Heart right ventricle (tissue), 16 donors: ENCODE results near the gene EEPD1. TPM values are rescaled to one million over a fixed set of nuclear protein-coding genes. Genes with fewer than 3 reads are reported as not detected.

Experiments
- ATAC-seq, 8 donors: fragments of 200-7000 bp; cut with Tn5 transposase; one replicate each; pipeline ENCODE4 v1.9.1; 2020; ENCODE audit warnings: mild to moderate bottlenecking in 8 of 8, moderate library complexity in 8 of 8, moderate number of reproducible peaks in 1 of 8
- DNase-seq, 2 donors: peaks; one replicate each; pipeline ENCODE4 v3.0.0-alpha.2; 2020
- H3K27ac ChIP-seq, 10 donors: fragments of 200-600 bp; sonication (generic) in 2 of 10; one replicate each; pipeline versions ENCODE4 v1.5.0 to v1.8.0; 2020 to 2022; ENCODE audit warnings: mild to moderate bottlenecking in 3 of 10
- H3K27me3 ChIP-seq, 7 donors: fragments of 200-600 bp; one replicate each; pipeline ENCODE4 v1.8.0; 2021 to 2022; ENCODE audit warnings: mild to moderate bottlenecking in 2 of 7
- H3K36me3 ChIP-seq, 9 donors: fragments of 200-600 bp; sonication (generic) in 1 of 9; one replicate each; pipeline versions ENCODE4 v1.5.0 to v1.8.0; 2020 to 2022; ENCODE audit warnings: mild to moderate bottlenecking in 2 of 9
- H3K4me1 ChIP-seq, 9 donors: fragments of 200-600 bp; sonication (generic) in 1 of 9; one replicate each; pipeline versions ENCODE4 v1.5.0 to v1.8.0; 2020 to 2022; ENCODE audit warnings: mild to moderate bottlenecking in 4 of 9
- H3K4me3 ChIP-seq, 10 donors: fragments of 200-600 bp; sonication (generic) in 2 of 10; one replicate each; pipeline versions ENCODE4 v1.5.0 to v1.8.0; 2020 to 2022; ENCODE audit warnings: mild to moderate bottlenecking in 7 of 10, moderate library complexity in 2 of 10
- H3K9me3 ChIP-seq, 11 donors: fragments of 200-600 bp in 10 of 11; sonication (generic) in 2 of 11; one replicate each; pipeline versions ENCODE4 v1.5.0 to v1.8.0; 2013 to 2022; ENCODE audit warnings: mild to moderate bottlenecking in 2 of 11, control low read depth in 1 of 11, moderate library complexity in 1 of 11
- CTCF ChIP-seq, 9 donors: fragments of 200-600 bp; sonication (generic) in 2 of 9; IDR thresholded peaks; one replicate each; pipeline versions ENCODE4 v1.5.0 to v1.8.0; 2021 to 2022; ENCODE audit warnings: antibody characterized with exemption in 9 of 9, mild to moderate bottlenecking in 5 of 9, moderate library complexity in 1 of 9
- WGBS, 2 donors: extraction: QIAGEN DNeasy Blood & Tissue Kit; methylation state at CpG; one replicate each; pipeline ENCODE4 v1.1.7; 2013; ENCODE audit warnings: inconsistent platforms in 1 of 2; 5-methylcytosine and 5-hydroxymethylcytosine counted together
- intact Hi-C, 10 donors: fragments of 100-400 bp; cut with DNase I; formaldehyde crosslinking; loops; one replicate each; pipeline versions ENCODE4 v1.11.1 to v1.14.2; 2022
- polyA plus RNA-seq, 2 donors: library from polyadenylated mRNA; stranded (reverse); fragments of 200-250 nt; gene quantifications; one replicate each; pipeline ENCODE4 v1.2.3, GENCODE V29; 2013
- total RNA-seq, 10 donors: library from RNA; stranded (reverse); fragmentation: NEBNext Ultra II Directional in 3 of 10; extraction: Animal tissue kit (Norgen Biotek cat#: 25700) in 3 of 10; gene quantifications; one replicate each; pipeline versions ENCODE4 v1.2.1 to v1.2.4, GENCODE V29; 2021 to 2023
- donor health status: Arrhythmogenic right ventricular cardiomyopathy.
- donor health status: ischemic (EF 13 %, LVEDD 7.1; RV severe dilation, severe dysfunction).
- donor health status: healthy with polysubstance abuse.
- donor health status: DM: no; HTN: yes; CAD: no.
- donor health status: DM: no; HTN: no; CAD: no.
- donor health status: ischemic (EF 25% LVEDD 6.9; RV normal size, moderate dysfunction).
- donor health status: ischemic (EF 25% LVEDD 5.7; RV mildly dilated, moderate dysfunction).
- donor health status: healthy.
- donor health status: DM: yes; HTN: yes; CAD: no.
- donor health status: Ischemic cardiomyopathy.
- donor health status: ischemic (EF 35%, LVEDD 5.7; RV mildly dilated, moderate dysfunction).
- donor health status: nonischemic (EF 11% LVEDD 7.7; RV severe dilation, severe dysfunction).
- donor health status: DM: yes; HTN: yes; CAD: no.
- donor health status: PGD.
- donor health status: ischemic (EF 29% LVEDD 5.4; RV normal size, mild dysfunction).
- donor health status: nonischemic (EF 23%, LVEDD 6.1; RV moderate dilation, normal function).

The EEPD1 gene
- total and polyA plus RNA-seq, 12 donors: 6.1 to 15.2 (median 8.4) TPM

GRCh38 chr7:36336390-36336789, 183.3 kb downstream of the EEPD1 start:
- no peak overlapping the region for H3K4me3 ChIP-seq
- intact Hi-C loops: no loop called here
- peaks cover 0 to 10% (median 0%) of the 10 kb centered on the region in 11 donors for H3K9me3 ChIP-seq
- ATAC-seq (no peak), DNase-seq (no peak)
- no peaks in the 10 kb centered on the region for H3K27me3 ChIP-seq
- no peaks in the 10 kb centered on the region for H3K36me3 ChIP-seq
- no peak for TF ChIP-seq CTCF (IDR thresholded peaks at IDR 0.05)
- no peaks in the 10 kb centered on the region for H3K4me1 ChIP-seq
- WGBS, 2 donors: 92 to 93% methylated on average over 4 of the region's 4 CpGs
- no peak overlapping the region for H3K27ac ChIP-seq

- H3K4me1 ChIP-seq: no peaks in the 10 kb centered on the region
- 98% methylated on average over 3 of the region's 3 CpGs for WGBS, 2 donors
- H3K9me3 ChIP-seq: peaks cover 0 to 2% (median 0%) of the 10 kb centered on the region in 11 donors
- ATAC-seq (no peak), DNase-seq (no peak)
- no peak overlapping the region for H3K4me3 ChIP-seq
- H3K36me3 ChIP-seq: no peaks in the 10 kb centered on the region
- no peaks in the 10 kb centered on the region for H3K27me3 ChIP-seq
- H3K27ac ChIP-seq: no peak overlapping the region
- no peak for TF ChIP-seq CTCF (IDR thresholded peaks at IDR 0.05)
- intact Hi-C loops: no loop called here
These were observed 185.2 kb downstream of the EEPD1 start for GRCh38 chr7:36338256-36338655.

GRCh38 chr7:36343548-36343947, 190.5 kb downstream of the EEPD1 start:
- Histone ChIP-seq H3K27me3 (no peaks in the 10 kb centered on the region), H3K36me3 (no peaks in the 10 kb centered on the region), H3K27ac (no peak overlapping the region), H3K4me3 (no peak overlapping the region), H3K9me3 (peaks cover 0 to 2% (median 0%) of the 10 kb centered on the region in 11 donors), H3K4me1 (no peaks in the 10 kb centered on the region)
- DNase-seq: no peak
- WGBS, 2 donors: 88 to 93% methylated on average over 1 of the region's 1 CpG
- intact Hi-C loops: no loop called here
- TF ChIP-seq CTCF (IDR thresholded peaks at IDR 0.05): no peak
- no peak for ATAC-seq

GRCh38 chr7:36344622-36345021, 191.6 kb downstream of the EEPD1 start:
- no peak for ATAC-seq

More at GRCh38 chr7:36344622-36345021, 191.6 kb downstream of the EEPD1 start:
- no peaks in the 10 kb centered on the region for H3K4me1 ChIP-seq
- DNase-seq: no peak
- no peaks in the 10 kb centered on the region for H3K36me3 ChIP-seq
- 83 to 88% methylated on average over 2 of the region's 2 CpGs for WGBS, 2 donors
- no peaks in the 10 kb centered on the region for H3K27me3 ChIP-seq
- no peak for TF ChIP-seq CTCF (IDR thresholded peaks at IDR 0.05)
- H3K4me3 ChIP-seq: no peak overlapping the region
- peaks cover 0 to 2% (median 0%) of the 10 kb centered on the region in 11 donors for H3K9me3 ChIP-seq
- no peak overlapping the region for H3K27ac ChIP-seq
- intact Hi-C loops: no loop called here
